Activated CD4-positive, alpha-beta T cell treated with anti-CD3 and anti-CD28 coated beads, Interleukin-10, Interleukin-2, amounts not matched to agents 100 ng/mL and 50 ng/mL, durations not matched to agents 16 hours and 8 hours (primary cell): ENCODE data around the gene ABCD2.
"Not testable (repeated sequence)": the region's sequence is repeated elsewhere in the genome, so short reads cannot be mapped to it uniquely, and the experiment has no call there.

ENCODE experiments used
- DNase-seq: peaks from one replicate; pipeline ENCODE4 v3.0.0-alpha.2; 2020

ABCD2 gene

GRCh38 chr12:39619660-39620433, at the start of gene ABCD2:
TSS of gene ABCD2 (minus strand) at chr12:39619803. CDS start at chr12:39619615, 188 bp downstream.
- peak; percentile 96 for DNase-seq

- DNase-seq: no peak
Measured at GRCh38 chr12:39660101-39660500, 40.5 kb upstream of the ABCD2 start.

- no peak for DNase-seq
Measured at GRCh38 chr12:39647383-39647782, 27.8 kb upstream of the ABCD2 start.

- no peak for DNase-seq
Measured at GRCh38 chr12:39646963-39647362, 27.4 kb upstream of the ABCD2 start.

GRCh38 chr12:39643052-39643451, 23.4 kb upstream of the ABCD2 start:
- DNase-seq: no peak

- no peak for DNase-seq
Measured at GRCh38 chr12:39638840-39639239, 19.2 kb upstream of the ABCD2 start.

GRCh38 chr12:39638178-39638577, 18.6 kb upstream of the ABCD2 start:
- DNase-seq: no peak

- DNase-seq: no peak
Measured at GRCh38 chr12:39632670-39633069, 13.1 kb upstream of the ABCD2 start.

- DNase-seq: peak; percentile 67
Measured at GRCh38 chr12:39628836-39629235, 9.2 kb upstream of the ABCD2 start.

- DNase-seq: peak; percentile 60
Measured at GRCh38 chr12:39627914-39628313, 8.3 kb upstream of the ABCD2 start.

- DNase-seq: no peak
Measured at GRCh38 chr12:39626033-39626814, 6.6 kb upstream of the ABCD2 start.

GRCh38 chr12:39623919-39624318, 4.3 kb upstream of the ABCD2 start:
- no peak for DNase-seq

- DNase-seq: not testable (repeated sequence)
Measured at GRCh38 chr12:39623160-39623559, 3.6 kb upstream of the ABCD2 start.

GRCh38 chr12:39622306-39622705, 2.7 kb upstream of the ABCD2 start:
- peak; percentile 30 for DNase-seq

GRCh38 chr12:39621670-39622069, 2.1 kb upstream of the ABCD2 start:
- no peak for DNase-seq

GRCh38 chr12:39620659-39621658, 1.4 kb upstream of the ABCD2 start:
- DNase-seq: peak; percentile 83

- peak; percentile 45 for DNase-seq
Measured at GRCh38 chr12:39619316-39619659, 315 bp downstream of the ABCD2 start.

GRCh38 chr12:39618701-39619100, 902 bp downstream of the ABCD2 start:
- peak; percentile 15 for DNase-seq

- DNase-seq: no peak
Measured at GRCh38 chr12:39617887-39618286, 1.7 kb downstream of the ABCD2 start.

GRCh38 chr12:39616666-39617065, 2.9 kb downstream of the ABCD2 start:
- no peak for DNase-seq

- DNase-seq: no peak
Measured at GRCh38 chr12:39616251-39616650, 3.4 kb downstream of the ABCD2 start.

GRCh38 chr12:39613525-39613924, 6.1 kb downstream of the ABCD2 start:
- no peak for DNase-seq

GRCh38 chr12:39612250-39612649, 7.4 kb downstream of the ABCD2 start:
- no peak for DNase-seq
